ENCODE results near the gene GGA3.
"Not testable (repeated sequence)": the region's sequence is repeated elsewhere in the genome, so short reads cannot be mapped to it uniquely, and the experiment has no call there.

GGA3 gene

GRCh38 chr17:75272848-75273184 is 11.4 kb upstream of the GGA3 start:
- DNase-seq, result no peak

- DNase-seq, result no peak
Observed at GRCh38 chr17:75271955-75272847, 10.8 kb upstream of the GGA3 start.

- DNase-seq, result peak; percentile 37 to 68
Observed at GRCh38 chr17:75271233-75271954, 10.0 kb upstream of the GGA3 start.

- no peak for DNase-seq
Observed at GRCh38 chr17:75270966-75271232, 9.5 kb upstream of the GGA3 start, which contains the start of gene MIF4GD. MIF4GD (minus strand) TSS chr17:75271231; CDS start chr17:75270195, 1,036 bp downstream.

- peak; percentile 60 to 68 for DNase-seq
Observed at GRCh38 chr17:75270218-75270965, 9.0 kb upstream of the GGA3 start.

- DNase-seq, result no peak
Observed at GRCh38 chr17:75269844-75270217, 8.4 kb upstream of the GGA3 start.

- no peak for DNase-seq
Observed at GRCh38 chr17:75267411-75268232, 6.2 kb upstream of the GGA3 start.

GRCh38 chr17:75267153-75267410 is 5.7 kb upstream of the GGA3 start:
- no peak for DNase-seq

- no peak for DNase-seq
Observed at GRCh38 chr17:75266316-75267152, 5.1 kb upstream of the GGA3 start.

- DNase-seq, result no peak
Observed at GRCh38 chr17:75265614-75266315, 4.4 kb upstream of the GGA3 start.

GRCh38 chr17:75263055-75263454 is 1.6 kb upstream of the GGA3 start:
- DNase-seq, result no peak

GRCh38 chr17:75262112-75262606 is 753 bp upstream of the GGA3 start:
- DNase-seq, result no peak

GRCh38 chr17:75260641-75261335 is 618 bp downstream of the GGA3 start:
- DNase-seq, result peak in 1 of 2 donors; percentile 23

- not testable (repeated sequence) for DNase-seq
Observed at GRCh38 chr17:75257228-75257627, 4.2 kb downstream of the GGA3 start.

GRCh38 chr17:75255954-75256698 is 5.3 kb downstream of the GGA3 start:
- not testable (repeated sequence) for DNase-seq

GRCh38 chr17:75252039-75252816 is 9.2 kb downstream of the GGA3 start:
- DNase-seq, result no peak

- peak in 1 of 2 donors; percentile 75 for DNase-seq
Observed at GRCh38 chr17:75250009-75250471, 11.4 kb downstream of the GGA3 start.

GRCh38 chr17:75249564-75249963 is 11.8 kb downstream of the GGA3 start:
- DNase-seq, result no peak

- no peak for DNase-seq
Observed at GRCh38 chr17:75246404-75246803, 15.0 kb downstream of the GGA3 start.

All from bone marrow (tissue), 2 donors.